Endothelial cell of umbilical vein (primary cell): ENCODE data around the gene ZDHHC11. TPM values are rescaled to one million over a fixed set of nuclear protein-coding genes. Genes with fewer than 3 reads are reported as not detected.
"Not testable (repeated sequence)": the region's sequence is repeated elsewhere in the genome, so short reads cannot be mapped to it uniquely, and the experiment has no call there.

Source experiments
- BruUV-seq: library from RNA; stranded (reverse); fragments of 400-500 nt; replicated peaks from 2 replicates; lab custom pipeline; 2021; lab: Mats Ljungman, UMichigan
- CTCF ChIA-PET: fragments of 300-600, 350-600 bp; sonication (Branson Sonifier 250); formaldehyde crosslinking; loops from one replicate; lab custom pipeline; 2021; ENCODE audit warnings: antibody characterized with exemption, inconsistent platforms; lab: Charles Lee
- POLR2A ChIA-PET: fragments of 300-600, 350-600 bp; sonication (Branson Sonifier 250); formaldehyde crosslinking; loops from one replicate; lab custom pipeline; 2021; ENCODE audit warnings: antibody characterized with exemption, inconsistent platforms; lab: Charles Lee
- DNase-seq: peaks from one replicate; pipeline ENCODE4 v3.0.0-alpha.2; 2011; ENCODE audit warnings: low read depth, low spot score
- FAIRE-seq: peaks from 2 replicates; lab custom pipeline; 2011; peaks lifted over from hg19 to GRCh38; lab: Jason Lieb, UNC
- H2AFZ ChIP-seq: 2 replicates; pipeline ENCODE4 v1.6.0; 2012; ENCODE audit warnings: low read depth, low read length, control low read depth, inconsistent platforms
- H3K27ac ChIP-seq: 2 replicates; pipeline ENCODE4 v1.5.1; 2011; ENCODE audit warnings: low read depth, mild to moderate bottlenecking, control low read depth, low read length, moderate library complexity; ENCODE audit not compliant: insufficient read depth
- H3K27me3 ChIP-seq, 2 experiments: 2 replicates each; pipeline versions ENCODE4 v1.6.0 to v1.6.1; 2011; ENCODE audit warnings: low read length in 2 of 2, mixed read lengths in 1 of 2; ENCODE audit not compliant: control insufficient read depth in 2 of 2, insufficient read depth in 2 of 2
- H3K36me3 ChIP-seq, 2 experiments: 2 replicates in 1 of 2; 3 replicates in 1 of 2; pipeline ENCODE4 v1.5.1; 2011; ENCODE audit warnings: low read length in 2 of 2, mild to moderate bottlenecking in 1 of 2, moderate library complexity in 1 of 2; ENCODE audit not compliant: control insufficient read depth in 2 of 2, insufficient read depth in 2 of 2; ENCODE audit errors: extremely low read depth in 1 of 2
- H3K4me1 ChIP-seq: 3 replicates; pipeline ENCODE4 v1.5.1; 2011; ENCODE audit warnings: mild to moderate bottlenecking, low read length; ENCODE audit not compliant: control insufficient read depth, insufficient read depth; ENCODE audit errors: extremely low read depth
- H3K4me2 ChIP-seq: 2 replicates; pipeline ENCODE4 v1.6.1; 2011; ENCODE audit warnings: low read length, control low read depth, mixed read lengths; ENCODE audit not compliant: insufficient read depth
- H3K4me3 ChIP-seq, 3 experiments: fragments of 200-600 bp in 1 of 3; sonication (generic), shearing (Covaris generic) in 1 of 3; replicated peaks in 1 of 3; 2 replicates each; pipeline ENCODE4 v1.5.1; 2011 to 2016; ENCODE audit warnings: control low read depth in 3 of 3, low read length in 3 of 3, mild to moderate bottlenecking in 2 of 3, inconsistent platforms in 1 of 3, low read depth in 1 of 3, moderate library complexity in 1 of 3; ENCODE audit not compliant: insufficient read depth in 1 of 3
- H3K79me2 ChIP-seq: 2 replicates; pipeline ENCODE4 v1.6.0; 2012; ENCODE audit warnings: low read length, inconsistent platforms; ENCODE audit not compliant: control insufficient read depth, insufficient read depth
- H3K9ac ChIP-seq: replicated peaks from 2 replicates; pipeline ENCODE3; 2011; ENCODE audit warnings: low read length, control low read depth; ENCODE audit not compliant: insufficient read depth; ENCODE audit errors: extremely low read depth
- H3K9me1 ChIP-seq: replicated peaks from 3 replicates; pipeline ENCODE4 v1.6.0; 2011; ENCODE audit warnings: mild to moderate bottlenecking, low read length; ENCODE audit not compliant: control insufficient read depth, insufficient read depth; ENCODE audit errors: extremely low read depth
- H3K9me3 ChIP-seq: replicated peaks from 2 replicates; pipeline ENCODE4 v1.5.1; 2012; ENCODE audit warnings: low read length, inconsistent platforms; ENCODE audit not compliant: control insufficient read depth, insufficient read depth
- H4K20me1 ChIP-seq: replicated peaks from 2 replicates; pipeline ENCODE3; 2011; ENCODE audit warnings: mild to moderate bottlenecking, low read length; ENCODE audit not compliant: control insufficient read depth, insufficient read depth; ENCODE audit errors: extremely low read depth
- CTCF ChIP-seq, 2 donors: IDR thresholded peaks; 1 replicate in 1 of 2; 2 replicates in 1 of 2; pipeline ENCODE4 v1.5.1; 2011; ENCODE audit warnings: low read length in 2 of 2, mild to moderate bottlenecking in 2 of 2, moderate library complexity in 2 of 2, control low read depth in 1 of 2, inconsistent platforms in 1 of 2, low read depth in 1 of 2; ENCODE audit not compliant: insufficient read depth in 1 of 2; ENCODE audit errors: extremely low read depth in 1 of 2
- EZH2 ChIP-seq: IDR thresholded peaks from 2 replicates; pipeline ENCODE4 v1.6.1; 2012; ENCODE audit warnings: borderline replicate concordance, low read depth, mild to moderate bottlenecking, moderate library complexity, low read length, inconsistent platforms; ENCODE audit not compliant: severe bottlenecking
- FOS ChIP-seq: IDR thresholded peaks from 2 replicates; pipeline ENCODE4 v1.6.1; 2011; ENCODE audit warnings: mild to moderate bottlenecking, low read length, moderate library complexity, borderline replicate concordance; ENCODE audit not compliant: insufficient read depth
- GATA2 ChIP-seq: IDR thresholded peaks from 2 replicates; pipeline ENCODE4 v1.7.0; 2011; ENCODE audit warnings: low read depth, mild to moderate bottlenecking, moderate library complexity, mixed read lengths, low read length; ENCODE audit not compliant: insufficient read length, insufficient read depth
- JUN ChIP-seq: IDR thresholded peaks from 2 replicates; pipeline ENCODE4 v1.6.1; 2011; ENCODE audit warnings: borderline replicate concordance, low read depth; ENCODE audit not compliant: insufficient read length, insufficient read depth
- MAX ChIP-seq: IDR thresholded peaks from 2 replicates; pipeline ENCODE4 v1.6.1; 2011; ENCODE audit not compliant: insufficient read depth, insufficient read length
- MYC ChIP-seq: IDR thresholded peaks from one replicate; pipeline ENCODE4 v1.6.1; 2011; ENCODE audit warnings: mild to moderate bottlenecking, low read depth, low read length
- POLR2A ChIP-seq: IDR thresholded peaks from 2 replicates; pipeline ENCODE4 v1.6.1; 2012; ENCODE audit warnings: low read depth, mild to moderate bottlenecking, control low read depth, low read length
- POLR2AphosphoS5 ChIP-seq: IDR thresholded peaks from 2 replicates; pipeline ENCODE4 v1.6.1; 2012; ENCODE audit warnings: low read depth, mild to moderate bottlenecking, control low read depth, low read length, moderate library complexity; ENCODE audit not compliant: insufficient read depth
- dilution Hi-C: fragments of 300-500 bp; cut with MboI; formaldehyde crosslinking; loops from one replicate; pipeline ENCODE4 v1.15.0; 2019; ENCODE audit warnings: low sequenced_read_pairs; ENCODE audit not compliant: extremely low pct_ligation_motif_present
- intact Hi-C: fragments of 100-400 bp; cut with micrococcal nuclease; formaldehyde crosslinking; loops from one replicate; pipeline ENCODE4 v1.10.0; 2022
- polyA plus RNA-seq, 4 experiments: library from polyadenylated mRNA; depleted of rRNA in 3 of 4; stranded (reverse) in 3 of 4; unstranded in 1 of 4; fragments of >200 nt; gene quantifications; 2 replicates each; pipeline versions ENCODE4 v1.2.1 to v1.2.3, GENCODE V29; 2011 to 2012; ENCODE audit warnings: missing spikeins in 1 of 4
- total RNA-seq: library from RNA; stranded (reverse); gene quantifications from 2 replicates; pipeline ENCODE4 v1.2.3, GENCODE V29; 2021

Gene ZDHHC11
- total and polyA plus RNA-seq, 2 donors (not counting 3 experiments of a cell fraction or from before 2014, with no cell fraction given) = 0.35 to 4.4 TPM

- FAIRE-seq, H3K4me1 ChIP-seq, H3K4me3 ChIP-seq, intact Hi-C loops, CTCF ChIA-PET, H2AFZ ChIP-seq, H3K27me3 ChIP-seq, H3K9ac ChIP-seq, POLR2A ChIA-PET, H3K9me1 ChIP-seq, H3K79me2 ChIP-seq, H3K36me3 ChIP-seq, DNase-seq, H4K20me1 ChIP-seq, H3K4me2 ChIP-seq, H3K27ac ChIP-seq, dilution Hi-C loops, BruUV-seq, H3K9me3 ChIP-seq: not testable (repeated sequence)
Measured at GRCh38 chr5:807719-808514, 42.9 kb downstream of the ZDHHC11 start.

- DNase-seq (no peak), FAIRE-seq (no peak)
- intact Hi-C loops = no loop called here
- dilution Hi-C loops = no loop called here
- no peaks in the 10 kb centered on the region for H3K9me3 ChIP-seq
- TF ChIP-seq POLR2AphosphoS5 (no peak), MAX (no peak), GATA2 (no peak), FOS (no peak), EZH2 (no peak), CTCF (IDR thresholded peaks at IDR 0.05; ENCODE audit: extremely low read depth in 1 of 2, insufficient read depth in 1 of 2, low read depth in 1 of 2, low read length in 2 of 2) (no peak), POLR2A (no peak), MYC (no peak), JUN (no peak)
- H3K79me2 ChIP-seq = no peaks in the 10 kb centered on the region
- H2AFZ ChIP-seq = no peak overlapping the region
- H3K4me2 ChIP-seq = no peak overlapping the region
- ChIA-PET CTCF (no interaction called here), POLR2A (no interaction called here)
- H3K9ac ChIP-seq = no peak overlapping the region
- H3K4me1 ChIP-seq = no peaks in the 10 kb centered on the region
- H3K9me1 ChIP-seq = no peaks in the 10 kb centered on the region
- no peaks in the 10 kb centered on the region for H3K36me3 ChIP-seq
- no peak overlapping the region for H3K27ac ChIP-seq
- H3K27me3 ChIP-seq = no peaks in the 10 kb centered on the region
- no peak overlapping the region for H3K4me3 ChIP-seq
- no peaks in the 10 kb centered on the region for H4K20me1 ChIP-seq
- BruUV-seq = no TSS peak
Measured at GRCh38 chr5:801472-801871, 49.3 kb downstream of the ZDHHC11 start.
